ENCODE results near the gene RHOBTB1.

Gene RHOBTB1

GRCh38 chr10:60820093-60820754 lies 123.8 kb downstream of the RHOBTB1 start:
- DNase-seq (ENCODE audit: low read depth in 2 of 2) = peak; percentile 86 to 91
